Kidney epithelial cell (primary cell): ENCODE results near the gene EBLN2. TPM values are rescaled to one million over a fixed set of nuclear protein-coding genes. Genes with fewer than 3 reads are reported as not detected.

Source experiments
- DNase-seq: peaks from one replicate; pipeline ENCODE4 v3.0.0-alpha.2; 2010; ENCODE audit warnings: low read depth
- H3K27me3 ChIP-seq: 2 replicates; pipeline ENCODE4 v1.6.0; 2011; ENCODE audit warnings: low read length; ENCODE audit not compliant: control insufficient read depth, insufficient read depth
- H3K36me3 ChIP-seq: 2 replicates; pipeline ENCODE4 v1.5.1; 2011; ENCODE audit warnings: low read length; ENCODE audit not compliant: control insufficient read depth, insufficient read depth
- H3K4me3 ChIP-seq: 2 replicates; pipeline ENCODE4 v1.5.1; 2011; ENCODE audit warnings: low read depth, mild to moderate bottlenecking, control low read depth, low read length
- CTCF ChIP-seq: IDR thresholded peaks from 2 replicates; pipeline ENCODE4 v1.5.1; 2011; ENCODE audit warnings: mild to moderate bottlenecking, moderate library complexity, low read length, control low read depth, inconsistent platforms; ENCODE audit not compliant: insufficient read depth, poor library complexity, severe bottlenecking
- total RNA-seq: library from RNA; depleted of rRNA; stranded (reverse); fragments of >200 nt; gene quantifications from 2 replicates; pipeline ENCODE4 v1.2.3, GENCODE V29; 2015

EBLN2 gene
- total RNA-seq, result 1.1 and 3.1 TPM in 2 replicates

DNA sequence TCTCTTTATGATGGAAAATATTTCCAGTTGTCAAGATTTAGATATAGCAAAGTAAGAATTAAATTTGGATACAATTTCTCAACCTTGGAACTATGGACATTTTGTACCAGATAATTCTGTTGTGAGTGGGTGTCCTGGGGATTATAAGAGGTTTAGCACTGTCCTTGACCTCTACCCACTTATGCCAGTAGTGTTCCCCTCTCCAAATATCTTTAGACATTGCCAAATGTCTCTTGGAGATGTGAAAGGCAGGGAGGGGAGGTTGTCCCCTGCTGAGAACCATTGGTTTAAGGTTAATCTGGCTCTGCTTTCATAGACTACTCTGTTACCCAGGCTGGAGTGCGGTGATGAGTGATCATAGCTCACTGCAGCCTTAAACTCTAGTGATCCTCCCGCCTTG lies at the start of gene EBLN2:
EBLN2 (plus strand) TSS at position 244 of the 400 bp plus-strand sequence. CDS start 423 bp downstream, outside the sequence.
- H3K36me3 ChIP-seq, result peaks cover 2% of the 10 kb centered on the region
- H3K27me3 ChIP-seq, result no peaks in the 10 kb centered on the region
- no peak for TF ChIP-seq CTCF
- no peak for DNase-seq
- H3K4me3 ChIP-seq, result no peak within 1 kb of the TSS

DNA sequence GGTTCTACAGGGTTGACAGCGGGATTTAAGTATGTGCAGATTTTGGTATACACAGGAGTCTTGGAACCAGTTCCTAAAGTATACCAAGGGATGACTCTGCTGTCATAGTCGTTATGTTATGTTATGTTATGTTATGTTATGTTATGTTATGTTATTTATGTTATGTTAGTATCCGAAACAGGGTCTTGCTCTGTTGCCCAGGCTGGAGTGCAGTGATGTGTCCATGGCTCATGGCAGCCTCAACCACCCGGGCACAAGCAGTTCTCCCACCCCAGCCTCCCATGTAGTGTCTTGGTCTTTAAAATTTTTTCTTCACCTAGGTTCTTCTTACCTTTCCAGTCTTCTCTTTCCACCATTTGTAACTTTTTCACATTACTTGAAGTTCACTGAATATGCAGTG lies 43.2 kb upstream of the EBLN2 start:
- no peak for TF ChIP-seq CTCF
- no peak for DNase-seq
- no peak overlapping the region for H3K4me3 ChIP-seq
- no peaks in the 10 kb centered on the region for H3K27me3 ChIP-seq
- no peaks in the 10 kb centered on the region for H3K36me3 ChIP-seq

DNA sequence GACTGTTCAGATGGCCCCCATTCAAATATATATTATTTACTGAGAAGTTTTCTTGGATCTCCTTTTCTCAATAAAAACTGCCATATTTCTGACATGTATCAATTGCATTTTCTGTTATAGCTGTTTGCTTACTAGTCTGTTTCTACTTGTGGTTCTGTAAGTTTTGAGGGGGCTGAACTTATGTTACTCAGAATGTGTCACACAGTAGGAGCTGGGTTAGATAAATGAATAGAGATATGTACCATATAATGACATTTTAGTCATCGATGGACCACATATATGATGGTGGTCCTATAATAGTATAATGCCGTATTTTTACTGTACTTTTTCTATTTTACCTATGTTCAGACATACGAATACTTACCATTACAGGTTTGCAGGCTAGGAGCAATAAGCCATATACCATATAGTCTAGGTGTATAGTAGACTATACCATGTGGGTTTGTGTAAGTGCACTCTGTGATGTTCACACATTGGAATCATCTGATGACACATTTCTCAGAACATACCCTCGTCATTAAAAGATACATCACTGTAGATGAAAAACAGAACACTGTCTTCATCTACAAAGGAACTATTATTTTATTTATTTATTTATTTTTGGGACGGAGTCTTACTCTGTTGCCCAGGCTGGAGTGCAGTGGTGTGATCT lies 42.5 kb upstream of the EBLN2 start:
- no peaks in the 10 kb centered on the region for H3K36me3 ChIP-seq
- H3K4me3 ChIP-seq, result no peak overlapping the region
- DNase-seq, result no peak
- H3K27me3 ChIP-seq, result no peaks in the 10 kb centered on the region
- no peak for TF ChIP-seq CTCF

- no peak for DNase-seq
- Histone ChIP-seq H3K4me3 (no peak overlapping the region), H3K27me3 (no peaks in the 10 kb centered on the region), H3K36me3 (no peaks in the 10 kb centered on the region)
- no peak for TF ChIP-seq CTCF
Measured at GRCh38 chr3:73021301-73021835, 40.1 kb upstream of the EBLN2 start.

GRCh38 chr3:73024836-73025235 lies 36.6 kb upstream of the EBLN2 start:
- Histone ChIP-seq H3K27me3 (no peaks in the 10 kb centered on the region), H3K4me3 (no peak overlapping the region), H3K36me3 (no peaks in the 10 kb centered on the region)
- DNase-seq, result no peak
- no peak for TF ChIP-seq CTCF
